Body of pancreas (tissue), 4 donors: ENCODE data around the gene TAOK3. TPM values are rescaled to one million over a fixed set of nuclear protein-coding genes. Genes with fewer than 3 reads are reported as not detected.

Source experiments
- ATAC-seq: fragments of 150-250 bp; one replicate; pipeline ENCODE4 v1.9.1; 2016
- DNase-seq, 4 donors: peaks; one replicate each; pipeline ENCODE4 v3.0.0-alpha.2; 2019
- H3K27ac ChIP-seq, 4 donors: fragments of 200-600 bp; sonication (generic); 1 replicate in 3 of 4; 2 replicates in 1 of 4; pipeline versions ENCODE4 v1.5.1 to v1.6.1; 2016 to 2019; ENCODE audit warnings: mild to moderate bottlenecking in 1 of 4, mixed read lengths in 1 of 4, moderate library complexity in 1 of 4
- H3K27me3 ChIP-seq, 2 donors: fragments of 200-600 bp; sonication (generic); one replicate each; pipeline ENCODE4 v1.6.0; 2016; ENCODE audit warnings: mild to moderate bottlenecking in 1 of 2
- H3K36me3 ChIP-seq, 2 donors: fragments of 200-600 bp; sonication (generic); replicated peaks in 1 of 2; 2 replicates each; pipeline ENCODE4 v1.5.1; 2016; ENCODE audit warnings: low read depth in 2 of 2; ENCODE audit not compliant: insufficient read depth in 1 of 2
- H3K4me1 ChIP-seq: fragments of 200-600 bp; sonication (generic); one replicate; pipeline ENCODE4 v1.6.0; 2016
- H3K4me3 ChIP-seq, 2 donors: fragments of 200-600 bp; sonication (generic); 1 replicate in 1 of 2; 2 replicates in 1 of 2; pipeline ENCODE4 v1.5.1; 2016 to 2019
- H3K9me3 ChIP-seq, 3 donors: fragments of 200-600 bp; sonication (generic); 1 replicate in 2 of 3; 2 replicates in 1 of 3; pipeline ENCODE4 v1.5.1; 2016
- POLR2A ChIP-seq, 3 donors: fragments of 450-650 bp; IDR thresholded peaks; one replicate each; pipeline ENCODE4 v1.6.1; 2016; ENCODE audit warnings: antibody characterized with exemption in 3 of 3, mild to moderate bottlenecking in 2 of 3
- WGBS, 2 donors: methylation state at CpG; one replicate each; pipeline ENCODE4 v1.1.5; 2017; 5-methylcytosine and 5-hydroxymethylcytosine counted together
- intact Hi-C: fragments of 100-400 bp; cut with DNase I; formaldehyde crosslinking; loops from one replicate; pipeline ENCODE4 v1.15.1; 2023
- total RNA-seq, 2 donors: library from RNA; depleted of rRNA; stranded (reverse); fragments of >200 nt; gene quantifications; one replicate each; pipeline ENCODE4 v1.1.0, GENCODE V29; 2016
- TF ChIP-seq, protein P1 (sequence below), 7 experiments: fragments of 450-650 bp in 4 of 7; fragments of 200-600 bp in 3 of 7; sonication (generic) in 3 of 7; IDR thresholded peaks; one replicate each; pipeline ENCODE4 v1.5.1; 2016 to 2019; ENCODE audit warnings: antibody characterized with exemption in 7 of 7

Gene TAOK3
- total RNA-seq, 2 donors from 2014 or later, result 15.6 to 29.3 TPM

DNA sequence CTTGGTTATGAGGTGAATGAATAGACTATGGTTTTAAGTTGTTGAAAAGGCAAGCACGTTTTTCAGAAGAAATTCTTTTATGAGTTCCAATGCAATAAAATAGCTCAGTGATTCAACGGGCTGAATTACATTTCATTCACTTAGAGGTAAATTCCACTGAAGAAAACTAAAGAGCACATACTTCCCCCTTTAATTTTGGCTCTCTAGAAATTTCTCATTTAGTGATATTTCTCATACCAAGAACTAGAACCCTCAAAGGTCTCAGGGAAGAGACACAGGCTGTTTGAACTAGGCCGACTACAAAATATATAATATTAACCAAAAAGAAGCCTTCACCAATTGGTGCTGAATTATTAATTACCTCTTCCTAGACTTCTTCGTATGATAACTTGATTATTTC lies 68.6 kb downstream of the TAOK3 start:
- intact Hi-C loops, result no loop called here
- Histone ChIP-seq H3K4me3 (no peak overlapping the region), H3K9me3 (no peaks in the 10 kb centered on the region), H3K27me3 (no peaks in the 10 kb centered on the region), H3K27ac (no peak overlapping the region), H3K4me1 (peaks cover 10% of the 10 kb centered on the region), H3K36me3 (no peaks in the 10 kb centered on the region)
- ATAC-seq (no peak), DNase-seq (no peak)
- WGBS, 2 donors, result 74 to 83% methylated on average over 4 of the region's 4 CpGs
- TF ChIP-seq, protein P1, sequence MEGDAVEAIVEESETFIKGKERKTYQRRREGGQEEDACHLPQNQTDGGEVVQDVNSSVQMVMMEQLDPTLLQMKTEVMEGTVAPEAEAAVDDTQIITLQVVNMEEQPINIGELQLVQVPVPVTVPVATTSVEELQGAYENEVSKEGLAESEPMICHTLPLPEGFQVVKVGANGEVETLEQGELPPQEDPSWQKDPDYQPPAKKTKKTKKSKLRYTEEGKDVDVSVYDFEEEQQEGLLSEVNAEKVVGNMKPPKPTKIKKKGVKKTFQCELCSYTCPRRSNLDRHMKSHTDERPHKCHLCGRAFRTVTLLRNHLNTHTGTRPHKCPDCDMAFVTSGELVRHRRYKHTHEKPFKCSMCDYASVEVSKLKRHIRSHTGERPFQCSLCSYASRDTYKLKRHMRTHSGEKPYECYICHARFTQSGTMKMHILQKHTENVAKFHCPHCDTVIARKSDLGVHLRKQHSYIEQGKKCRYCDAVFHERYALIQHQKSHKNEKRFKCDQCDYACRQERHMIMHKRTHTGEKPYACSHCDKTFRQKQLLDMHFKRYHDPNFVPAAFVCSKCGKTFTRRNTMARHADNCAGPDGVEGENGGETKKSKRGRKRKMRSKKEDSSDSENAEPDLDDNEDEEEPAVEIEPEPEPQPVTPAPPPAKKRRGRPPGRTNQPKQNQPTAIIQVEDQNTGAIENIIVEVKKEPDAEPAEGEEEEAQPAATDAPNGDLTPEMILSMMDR (IDR thresholded peaks at IDR 0.05), result no peak
- TF ChIP-seq POLR2A (IDR thresholded peaks at IDR 0.05), result no peak

DNA sequence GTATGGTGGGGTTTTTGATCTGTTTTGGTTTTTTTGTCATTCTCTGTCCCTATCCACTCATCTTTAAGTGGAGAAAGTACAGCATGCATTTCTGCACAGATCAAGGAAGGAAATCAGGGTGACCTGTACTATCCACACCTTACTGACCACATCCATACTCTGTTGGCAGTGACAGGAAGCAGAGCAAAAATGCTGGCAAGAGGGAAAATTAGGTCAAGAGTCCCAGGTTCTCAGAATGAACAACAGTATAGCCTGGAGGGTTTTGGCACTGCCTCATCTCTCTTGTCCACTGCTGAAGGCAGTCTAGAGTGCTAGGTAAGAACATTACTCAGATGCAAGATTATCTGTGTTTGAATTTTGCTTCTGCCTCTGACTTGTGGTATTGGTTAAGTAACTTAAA lies 70.7 kb downstream of the TAOK3 start:
- H3K27me3 ChIP-seq, result no peaks in the 10 kb centered on the region
- H3K4me1 ChIP-seq, result peaks cover 14% of the 10 kb centered on the region
- intact Hi-C loops, result no loop called here
- no peak overlapping the region for H3K27ac ChIP-seq
- DNase-seq (no peak), ATAC-seq (no peak)
- no peaks in the 10 kb centered on the region for H3K9me3 ChIP-seq
- no peak overlapping the region for H3K4me3 ChIP-seq
- no peak for TF ChIP-seq POLR2A (IDR thresholded peaks at IDR 0.05)
- TF ChIP-seq, protein P1 (IDR thresholded peaks at IDR 0.05), result no peak
- no peaks in the 10 kb centered on the region for H3K36me3 ChIP-seq

DNA sequence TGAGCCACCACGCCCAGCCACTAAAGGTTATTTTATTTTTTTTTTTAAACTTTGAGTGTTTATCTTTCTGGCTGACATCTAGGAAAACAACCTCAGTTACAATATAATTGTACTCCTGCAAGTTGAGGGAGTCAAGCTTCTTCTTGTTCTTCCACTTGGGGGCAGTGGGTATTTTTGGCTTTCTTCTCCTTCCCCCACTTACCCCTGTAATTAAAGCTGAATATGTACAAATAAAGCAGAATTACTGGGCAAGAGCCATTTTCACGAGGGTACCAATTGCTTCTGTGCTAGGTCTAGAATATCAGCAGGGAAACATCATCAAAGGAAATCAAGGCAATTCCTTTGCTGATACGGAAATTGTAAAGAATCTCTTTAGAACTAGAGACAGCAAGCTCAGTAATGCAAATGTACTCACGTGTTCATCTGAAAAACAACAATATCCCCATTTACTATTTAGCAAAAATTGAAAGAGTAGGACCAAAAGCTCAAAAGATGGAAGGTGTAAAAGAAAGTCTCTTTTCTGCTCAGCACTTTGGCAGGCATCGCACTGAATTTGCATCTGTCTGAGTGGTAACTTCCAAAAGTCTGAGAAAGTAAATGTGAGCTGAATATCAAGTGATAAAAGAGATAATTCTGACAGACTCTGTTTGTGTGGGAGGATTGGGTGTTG lies 72.8 kb downstream of the TAOK3 start:
- Histone ChIP-seq H3K9me3 (no peaks in the 10 kb centered on the region), H3K27me3 (no peaks in the 10 kb centered on the region), H3K4me1 (peaks cover 14% of the 10 kb centered on the region), H3K27ac (no peak overlapping the region), H3K36me3 (no peaks in the 10 kb centered on the region), H3K4me3 (no peak overlapping the region)
- 63 to 64% methylated on average over 5 of the region's 5 CpGs for WGBS, 2 donors
- DNase-seq (no peak), ATAC-seq (no peak)
- TF ChIP-seq POLR2A (IDR thresholded peaks at IDR 0.05), result no peak
- TF ChIP-seq, protein P1 (IDR thresholded peaks at IDR 0.05), result no peak
- intact Hi-C loops, result no loop called here

DNA sequence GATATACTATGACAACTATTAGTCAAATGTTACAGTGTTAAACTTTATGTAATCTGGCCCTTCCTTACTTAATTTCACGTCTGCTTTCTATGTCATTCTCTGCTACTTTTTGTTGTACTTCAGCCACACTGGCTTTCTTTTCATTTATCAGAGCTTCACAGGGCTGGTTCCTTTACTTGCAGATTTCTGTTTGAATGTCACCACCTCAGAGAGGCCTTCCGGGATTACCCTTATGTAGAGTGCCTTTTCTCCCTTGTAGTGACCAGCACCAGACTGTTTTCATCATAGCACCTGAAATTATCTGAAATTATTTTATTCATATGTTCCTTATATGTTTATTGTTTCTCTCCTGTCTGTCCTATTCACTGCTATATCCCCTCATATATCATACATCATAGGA lies 75.4 kb downstream of the TAOK3 start:
- intact Hi-C loops, result no loop called here
- no peak for DNase-seq
- H3K27ac ChIP-seq, result no peak overlapping the region
- H3K27me3 ChIP-seq, result no peaks in the 10 kb centered on the region
- no peak for TF ChIP-seq POLR2A (IDR thresholded peaks at IDR 0.05)
- TF ChIP-seq, protein P1 (IDR thresholded peaks at IDR 0.05), result no peak
- no peaks in the 10 kb centered on the region for H3K36me3 ChIP-seq
- 87 to 92% methylated on average over 2 of the region's 2 CpGs for WGBS, 2 donors
- H3K4me3 ChIP-seq, result no peak overlapping the region
- H3K4me1 ChIP-seq, result peaks cover 14% of the 10 kb centered on the region
- ATAC-seq, result no peak
- H3K9me3 ChIP-seq, result no peaks in the 10 kb centered on the region

DNA sequence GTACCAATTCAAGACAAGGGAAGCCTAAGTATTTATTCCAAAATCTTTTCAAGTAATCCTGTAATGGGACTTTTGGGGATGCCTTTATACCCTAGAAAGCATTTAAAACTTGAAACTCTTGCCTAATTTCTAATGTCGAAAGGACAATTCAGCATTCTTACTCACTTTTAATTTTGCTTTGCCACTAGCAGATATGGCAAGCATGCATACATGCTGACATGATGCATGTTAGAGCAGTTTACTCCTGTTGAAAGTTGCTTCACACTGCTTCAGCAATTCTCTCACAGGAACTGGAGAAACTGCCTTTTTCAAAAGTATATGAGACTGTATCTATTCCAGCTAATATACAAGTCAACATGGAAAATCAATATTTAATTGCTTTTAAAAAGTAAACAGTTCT lies 79.9 kb downstream of the TAOK3 start:
- TF ChIP-seq, protein P1 (IDR thresholded peaks at IDR 0.05), result no peak
- TF ChIP-seq POLR2A (IDR thresholded peaks at IDR 0.05), result no peak
- Histone ChIP-seq H3K27ac (no peak overlapping the region), H3K9me3 (no peaks in the 10 kb centered on the region), H3K36me3 (no peaks in the 10 kb centered on the region), H3K4me1 (peaks cover 4% of the 10 kb centered on the region), H3K4me3 (no peak overlapping the region), H3K27me3 (no peaks in the 10 kb centered on the region)
- ATAC-seq (no peak), DNase-seq (no peak)
- intact Hi-C loops, result no loop called here
- WGBS, 2 donors, result 95% methylated on average over 1 of the region's 1 CpG
